GM23338 (cell line): Measurements from ENCODE around the gene ADAM8. TPM values are rescaled to one million over a fixed set of nuclear protein-coding genes. Genes with fewer than 3 reads are reported as not detected.

Experiments used
- ATAC-seq: fragments of 200-7000 bp; cut with Tn5 transposase; 3 replicates; pipeline ENCODE4 v1.9.1; 2020
- DNase-seq: peaks from one replicate; pipeline ENCODE4 v3.0.0-alpha.2; 2015; ENCODE audit warnings: low spot score
- H2AFZ ChIP-seq: fragments of 200-600 bp; sonication (generic); 2 replicates; pipeline ENCODE4 v1.8.0; 2016; ENCODE audit warnings: antibody characterized with exemption, mild to moderate bottlenecking, moderate library complexity
- H3F3A ChIP-seq: fragments of 200-600 bp; sonication (generic); replicated peaks from 2 replicates; pipeline ENCODE4 v1.8.0; 2017; ENCODE audit warnings: antibody characterized with exemption, mixed run types, low read depth
- H3K27ac ChIP-seq: fragments of 200-600 bp; sonication (generic); 2 replicates; pipeline ENCODE4 v1.6.1; 2016; ENCODE audit warnings: low read depth
- H3K27me3 ChIP-seq: fragments of 200-600 bp; sonication (generic); 2 replicates; pipeline ENCODE4 v1.8.0; 2016; ENCODE audit warnings: mild to moderate bottlenecking, mixed run types, moderate library complexity; ENCODE audit not compliant: insufficient read depth
- H3K36me3 ChIP-seq: fragments of 200-600 bp; sonication (generic); 2 replicates; pipeline ENCODE4 v1.8.0; 2016; ENCODE audit warnings: mild to moderate bottlenecking; ENCODE audit not compliant: insufficient read depth
- H3K4me1 ChIP-seq: fragments of 200-600 bp; sonication (generic); 2 replicates; pipeline ENCODE4 v1.8.0; 2016; ENCODE audit warnings: mild to moderate bottlenecking, moderate library complexity; ENCODE audit not compliant: insufficient read depth
- H3K4me2 ChIP-seq: fragments of 200-600 bp; sonication (generic); 2 replicates; pipeline ENCODE4 v1.7.1; 2017; ENCODE audit warnings: mixed run types
- H3K4me3 ChIP-seq: fragments of 200-600 bp; sonication (generic); 2 replicates; pipeline ENCODE4 v1.6.1; 2016; ENCODE audit warnings: mixed run types
- H3K79me2 ChIP-seq: fragments of 200-600 bp; sonication (generic); replicated peaks from 2 replicates; pipeline ENCODE4 v1.8.0; 2017; ENCODE audit warnings: mild to moderate bottlenecking; ENCODE audit not compliant: insufficient read depth
- H3K9me2 ChIP-seq: fragments of 200-600 bp; sonication (generic); 2 replicates; pipeline ENCODE4 v1.8.0; 2017; ENCODE audit not compliant: insufficient read depth
- H4K20me1 ChIP-seq: fragments of 200-600 bp; sonication (generic); replicated peaks from 2 replicates; pipeline ENCODE4 v1.8.0; 2017; ENCODE audit warnings: mild to moderate bottlenecking; ENCODE audit not compliant: insufficient read depth
- H3K27ac Mint-ChIP-seq: 2 replicates; pipeline ENCODE4 v1.8.0; 2020; ENCODE audit warnings: inconsistent platforms, mild to moderate bottlenecking, moderate library complexity, mixed read lengths
- H3K27me3 Mint-ChIP-seq: 3 replicates; pipeline ENCODE4 v1.8.0; 2022; ENCODE audit warnings: low read depth, mild to moderate bottlenecking, moderate library complexity, mixed read lengths, inconsistent platforms; ENCODE audit not compliant: insufficient read depth, poor library complexity
- H3K36me3 Mint-ChIP-seq: 3 replicates; pipeline ENCODE4 v1.8.0; 2021; ENCODE audit warnings: low read depth, mild to moderate bottlenecking, inconsistent platforms, moderate library complexity, mixed read lengths
- H3K4me1 Mint-ChIP-seq: 3 replicates; pipeline ENCODE4 v1.8.0; 2020; ENCODE audit warnings: mild to moderate bottlenecking, inconsistent platforms, mixed read lengths
- H3K4me3 Mint-ChIP-seq: 3 replicates; pipeline ENCODE4 v1.8.0; 2021; ENCODE audit warnings: moderate library complexity, mild to moderate bottlenecking, inconsistent platforms, mixed read lengths
- H3K9me3 Mint-ChIP-seq: 3 replicates; pipeline ENCODE4 v1.8.0; 2020; ENCODE audit warnings: moderate library complexity, mild to moderate bottlenecking, inconsistent platforms, mixed read lengths
- CREB1 ChIP-seq: fragments of 250-450 bp; sonication (Bioruptor Pico); IDR thresholded peaks from 2 replicates; pipeline ENCODE4 v1.5.0; 2020; ENCODE audit warnings: low read depth, mild to moderate bottlenecking, moderate library complexity
- ETS1 ChIP-seq: IDR thresholded peaks from 2 replicates; pipeline ENCODE4 v1.6.1; 2016; ENCODE audit warnings: antibody characterized with exemption
- EZH2 ChIP-seq: fragments of 200-600 bp; sonication (generic); IDR thresholded peaks from one replicate; pipeline ENCODE4 v1.8.0; 2017; ENCODE audit warnings: antibody characterized with exemption, mild to moderate bottlenecking, low read depth; ENCODE audit not compliant: unreplicated experiment
- JUNB ChIP-seq: IDR thresholded peaks from one replicate; pipeline ENCODE4 v1.6.1; 2016; ENCODE audit warnings: antibody characterized with exemption; ENCODE audit not compliant: unreplicated experiment
- NANOG ChIP-seq: IDR thresholded peaks from 2 replicates; pipeline ENCODE4 v1.6.1; 2016; ENCODE audit warnings: antibody characterized with exemption, borderline replicate concordance
- POLR2AphosphoS5 ChIP-seq: IDR thresholded peaks from 2 replicates; pipeline ENCODE4 v1.6.1; 2016; ENCODE audit warnings: antibody characterized with exemption, low read depth
- STAT1 ChIP-seq: IDR thresholded peaks from one replicate; pipeline ENCODE4 v1.6.1; 2016; ENCODE audit warnings: antibody characterized with exemption; ENCODE audit not compliant: unreplicated experiment
- ZNF114 ChIP-seq: fragments of 250-450 bp; sonication (Bioruptor Pico); IDR thresholded peaks from 2 replicates; pipeline ENCODE4 v1.5.0; 2020; ENCODE audit warnings: mild to moderate bottlenecking, moderate library complexity
- ZNF331 ChIP-seq: fragments of 250-450 bp; sonication (Bioruptor Pico); IDR thresholded peaks from 2 replicates; pipeline ENCODE4 v1.5.0; 2020; ENCODE audit warnings: low read depth, mild to moderate bottlenecking, moderate library complexity
- ZNF462 ChIP-seq: fragments of 250-450 bp; sonication (Bioruptor Pico); IDR thresholded peaks from 2 replicates; pipeline ENCODE4 v1.5.0; 2020; ENCODE audit warnings: mild to moderate bottlenecking, moderate library complexity
- polyA plus RNA-seq: library from polyadenylated mRNA; unstranded; fragments of >200 nt; fragmentation: Nextera tagmentation; extraction: Ambion mirVana; gene quantifications from 2 replicates; pipeline ENCODE4 v1.2.1, GENCODE V29; 2016
- total RNA-seq: library from RNA; depleted of rRNA; stranded (reverse); fragments of >200 nt; shearing (Covaris generic); gene quantifications from 2 replicates; pipeline ENCODE4 v1.2.3, GENCODE V29; 2014

The ADAM8 gene
- total and polyA plus RNA-seq, 2 experiments from 2014 or later, result 1.9 to 5.5 TPM

GRCh38 chr10:133306941-133307379 lies 30.3 kb upstream of the ADAM8 start (continued):
- TF ChIP-seq ZNF462 (no peak), JUNB (no peak), NANOG (no peak), EZH2 (no peak), ETS1 (no peak), ZNF114 (CRISPR knock-in tag) (no peak)

DNA sequence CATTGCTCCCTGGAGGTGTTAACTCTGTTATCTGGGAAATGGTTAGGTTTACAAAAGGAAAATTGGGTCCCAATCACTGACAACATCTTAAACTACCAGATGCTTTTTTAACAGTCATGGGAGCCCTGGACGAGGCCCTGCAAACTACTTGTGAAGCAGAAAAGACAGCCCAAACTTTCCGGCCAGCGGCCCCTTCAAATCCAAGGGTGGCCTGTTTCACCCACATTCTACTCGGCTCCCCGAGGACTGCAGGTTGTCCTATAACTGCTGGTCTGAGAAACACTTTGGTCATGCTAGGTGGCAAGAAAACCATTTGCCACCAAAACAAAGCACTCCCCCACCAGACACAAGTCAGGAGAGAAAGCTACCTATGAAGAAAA lies 29.4 kb upstream of the ADAM8 start:
- peaks cover 8% of the 10 kb centered on the region for H3K27me3 Mint-ChIP-seq
- no peaks in the 10 kb centered on the region for H3K27me3 ChIP-seq
- H3K9me3 Mint-ChIP-seq, result peaks cover 2% of the 10 kb centered on the region; the same call in 2 of the 3 replicates
- H3K36me3 ChIP-seq, result peaks cover 6% of the 10 kb centered on the region; the same call in 1 of the 2 replicates
- peaks cover 18% of the 10 kb centered on the region for H3K36me3 Mint-ChIP-seq
- H3K4me2 ChIP-seq, result no peak overlapping the region
- H2AFZ ChIP-seq, result no peak overlapping the region
- peaks cover 4% of the 10 kb centered on the region for H3K4me1 Mint-ChIP-seq
- H3K27ac ChIP-seq, result no peak overlapping the region
- H3F3A ChIP-seq, result peaks cover 15% of the 10 kb centered on the region
- H3K27ac Mint-ChIP-seq, result no peak overlapping the region
- no peak for ATAC-seq
- H4K20me1 ChIP-seq, result peaks cover 24% of the 10 kb centered on the region
- TF ChIP-seq CREB1 (no peak), STAT1 (no peak), POLR2AphosphoS5 (no peak), JUNB (no peak), ZNF462 (no peak), ZNF331 (CRISPR knock-in tag) (no peak)
- H3K4me1 ChIP-seq, result peaks cover 10% of the 10 kb centered on the region; the same call in 1 of the 2 replicates
- no peaks in the 10 kb centered on the region for H3K9me2 ChIP-seq
- H3K79me2 ChIP-seq, result peaks cover 47% of the 10 kb centered on the region
- no peak overlapping the region for H3K4me3 Mint-ChIP-seq
- no peak overlapping the region for H3K4me3 ChIP-seq
- DNase-seq, result no peak
